ENCODE measurements around the gene OR2H1.

OR2H1 gene

DNA sequence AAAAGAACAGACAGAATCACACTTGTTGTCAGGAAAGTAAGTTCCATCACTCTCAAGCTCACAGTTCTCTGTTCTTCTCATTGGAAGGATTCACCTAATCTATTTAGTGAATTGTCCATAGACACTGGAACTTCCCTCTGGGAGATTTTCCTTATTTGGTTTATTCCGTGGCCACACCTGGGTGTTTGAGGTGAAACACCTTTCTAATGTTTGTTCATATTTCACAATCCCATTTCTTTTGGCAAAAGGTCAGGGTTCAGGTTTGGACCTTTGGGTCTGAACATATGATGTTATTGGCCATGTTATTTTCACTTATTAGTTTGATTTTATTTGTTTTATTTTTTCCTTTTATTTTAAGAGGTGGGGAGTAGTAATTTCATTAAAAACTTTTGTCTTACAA lies 26.8 kb downstream of the OR2H1 start:
- ATAC-seq = no peak
- no peak for DNase-seq

DNA sequence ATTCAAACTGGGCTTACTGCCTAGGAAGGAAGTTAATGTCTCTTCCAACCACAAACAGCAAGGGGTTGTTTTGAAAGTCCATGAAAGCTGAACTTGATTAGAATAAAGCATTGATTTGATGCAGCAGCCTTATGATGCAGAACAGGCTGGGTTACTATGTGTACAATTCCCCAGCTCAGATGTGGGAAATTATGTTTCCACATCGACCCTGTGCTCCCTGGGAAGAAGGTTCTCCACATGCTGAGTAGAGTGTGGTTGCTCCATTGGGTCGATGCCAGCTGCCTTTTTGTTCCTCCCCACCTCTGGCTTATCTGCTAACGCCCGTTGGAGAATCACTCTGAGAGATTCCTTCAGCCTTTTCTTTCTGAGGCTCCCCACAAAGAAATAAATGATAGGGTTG lies 29.6 kb downstream of the OR2H1 start:
- no peak for ATAC-seq
- DNase-seq = no peak

DNA sequence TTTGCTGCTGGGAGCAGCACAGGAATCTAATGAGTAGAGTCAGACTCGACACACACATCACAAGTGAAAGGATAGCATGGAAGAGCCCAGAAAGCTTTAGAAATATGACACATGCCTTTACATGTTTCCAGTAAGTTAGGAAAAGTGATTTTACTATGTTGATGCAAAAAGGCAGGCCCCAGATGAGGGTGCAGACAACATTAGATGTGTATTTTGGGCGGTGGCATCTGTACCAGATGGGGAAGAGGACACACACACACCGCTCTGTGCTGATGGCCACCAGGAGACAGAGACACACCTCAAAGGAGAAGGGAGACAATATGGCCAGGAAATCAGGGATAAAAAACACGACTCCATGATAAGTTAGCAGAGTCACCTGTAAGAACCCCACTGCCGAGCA lies 30.2 kb downstream of the OR2H1 start:
- ATAC-seq (no peak), DNase-seq (no peak)

DNA sequence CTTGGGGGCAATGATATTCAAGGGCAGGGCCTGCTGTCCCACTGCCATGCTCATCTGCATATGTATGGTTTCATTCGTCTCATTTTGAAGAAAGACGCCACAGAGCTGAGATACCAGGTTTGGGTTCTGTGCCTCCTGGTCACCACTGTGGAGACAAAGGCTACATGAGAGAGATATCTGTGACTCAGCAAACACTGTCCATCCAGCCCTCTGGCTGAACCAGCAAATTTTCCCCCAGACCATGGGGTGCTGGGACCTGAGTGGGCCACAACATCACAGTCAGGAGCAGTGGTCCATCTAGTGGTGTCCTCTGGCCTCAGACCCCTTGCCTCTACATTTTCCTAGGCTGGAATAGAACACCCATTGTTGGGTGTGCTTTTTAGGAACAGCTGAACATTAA lies 30.7 kb downstream of the OR2H1 start, which contains the start of gene MAS1L:
Gene MAS1L, minus strand, starts transcription at position 297 of the 400 bp plus-strand sequence. Its CDS starts 54 bp downstream, at position 243.
- ATAC-seq (no peak), DNase-seq (no peak)

DNA sequence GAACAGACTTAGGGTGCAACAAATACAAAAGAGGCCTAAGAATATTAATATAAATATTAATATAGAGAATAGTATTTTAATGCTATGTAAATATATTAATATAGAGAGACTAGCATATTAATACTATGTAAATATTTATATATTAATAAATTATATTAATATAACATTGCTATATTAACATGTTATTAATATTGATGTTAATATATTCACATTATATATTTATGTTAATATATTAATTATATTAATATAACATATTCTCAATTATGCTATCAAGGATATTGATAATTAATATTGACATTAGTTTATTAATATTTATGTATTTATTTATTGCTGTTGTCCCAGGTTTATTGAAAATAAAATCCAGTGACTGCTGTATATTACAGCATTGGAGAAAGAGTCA lies 31.9 kb downstream of the OR2H1 start:
- ATAC-seq (no peak), DNase-seq (no peak)

DNA sequence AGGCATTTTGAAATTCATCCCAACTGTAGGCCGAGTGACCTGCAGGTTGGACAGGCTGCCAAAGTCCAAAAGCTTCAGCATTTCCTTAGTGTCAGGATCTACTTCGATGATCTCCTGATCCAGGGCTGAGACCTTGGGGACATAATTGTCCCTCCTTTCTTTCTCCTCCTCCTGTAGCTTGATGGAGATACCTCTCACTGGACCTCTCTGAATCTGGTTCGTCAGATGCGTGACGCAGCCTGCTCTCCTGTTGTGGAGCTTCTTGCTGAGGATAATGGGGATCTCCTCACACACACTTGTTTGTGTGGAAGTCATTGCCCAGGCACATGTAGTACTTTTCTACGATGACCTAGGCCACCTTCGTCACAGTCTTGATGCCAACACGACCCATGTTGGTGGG lies 32.3 kb downstream of the OR2H1 start:
- no peak for ATAC-seq

DNA sequence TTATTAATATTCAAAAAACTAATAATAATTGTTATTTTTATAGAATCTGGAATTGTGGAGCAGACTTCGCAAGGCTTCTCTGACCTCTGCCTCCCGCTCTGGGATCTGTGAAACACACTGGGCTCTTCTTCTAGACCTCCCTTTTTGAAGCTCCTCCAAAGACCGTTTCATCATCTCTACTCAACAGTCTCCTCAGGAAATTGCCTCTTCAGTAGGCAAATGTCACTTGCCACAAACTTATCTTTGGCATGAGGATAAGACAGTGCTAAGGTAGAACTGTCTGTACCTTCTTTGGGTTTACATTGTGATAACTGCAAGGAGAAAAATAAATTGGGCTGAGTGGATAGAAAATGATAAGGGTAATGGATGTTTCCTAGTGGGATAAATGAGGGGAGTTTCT lies 33.1 kb downstream of the OR2H1 start:
- no peak for DNase-seq
- no peak for ATAC-seq

More for the DNA sequence above, 32.3 kb downstream of the OR2H1 start:
- no peak for DNase-seq

DNA sequence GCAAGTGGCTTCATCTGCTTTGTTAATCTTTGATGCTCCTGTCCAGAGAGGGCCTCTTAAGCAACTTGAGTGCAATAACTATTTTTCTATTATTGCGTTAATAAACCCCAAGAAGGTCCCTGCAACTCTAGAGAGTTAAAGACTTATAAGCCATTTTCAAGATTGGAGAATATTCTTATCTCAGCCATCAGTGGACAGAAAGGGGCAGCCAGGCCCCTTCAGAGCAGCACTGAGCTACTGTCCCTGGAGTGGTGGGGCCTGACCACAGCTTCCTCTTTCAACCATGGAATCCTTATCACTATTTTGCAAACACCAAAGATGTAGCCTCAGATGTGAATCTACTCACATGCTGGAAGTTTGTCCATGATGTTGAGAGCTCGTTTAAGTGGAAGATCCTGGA lies 33.6 kb downstream of the OR2H1 start:
- no peak for ATAC-seq

DNA sequence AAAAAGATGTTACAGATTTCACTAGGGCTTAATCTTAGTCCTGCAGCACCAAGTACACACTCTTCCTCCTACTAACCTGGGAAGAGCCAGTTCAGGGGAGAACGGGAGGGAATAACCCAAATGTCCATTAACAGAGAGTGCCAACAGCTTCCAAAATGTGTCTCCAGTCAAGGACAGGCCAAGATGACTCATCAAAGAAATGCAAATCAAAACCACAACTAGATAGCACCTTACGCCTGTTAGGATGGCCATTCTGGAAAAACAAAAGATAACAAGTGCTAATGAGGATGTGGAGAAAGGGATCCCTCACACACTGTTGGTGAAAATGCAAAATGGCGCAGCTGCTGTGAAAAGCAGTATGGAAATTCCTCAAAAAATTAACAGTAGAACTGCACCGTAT lies 34.6 kb downstream of the OR2H1 start:
- ATAC-seq (no peak), DNase-seq (no peak)

More for the DNA sequence above, 33.6 kb downstream of the OR2H1 start:
- no peak for DNase-seq

DNA sequence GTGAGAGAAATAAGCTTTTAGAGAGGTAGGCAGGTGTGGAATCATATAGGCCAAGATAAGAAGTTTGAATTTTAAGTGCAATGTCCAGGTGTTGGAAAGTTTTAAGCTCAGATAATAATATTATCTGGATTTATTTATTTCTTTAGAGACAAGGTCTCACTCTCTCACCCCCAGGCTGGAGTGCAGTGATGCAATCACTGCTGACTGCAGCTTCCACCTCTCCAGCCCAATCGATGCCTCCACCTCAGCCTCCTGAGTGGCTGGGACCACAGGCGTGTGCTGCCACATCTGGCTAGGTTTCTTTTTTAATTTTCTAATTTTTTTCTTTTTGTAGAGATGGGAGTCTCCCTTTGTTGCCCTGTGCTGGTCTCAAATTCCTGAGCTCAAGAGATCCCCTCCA lies 36.3 kb downstream of the OR2H1 start:
- no peak for DNase-seq
- no peak for ATAC-seq

DNA sequence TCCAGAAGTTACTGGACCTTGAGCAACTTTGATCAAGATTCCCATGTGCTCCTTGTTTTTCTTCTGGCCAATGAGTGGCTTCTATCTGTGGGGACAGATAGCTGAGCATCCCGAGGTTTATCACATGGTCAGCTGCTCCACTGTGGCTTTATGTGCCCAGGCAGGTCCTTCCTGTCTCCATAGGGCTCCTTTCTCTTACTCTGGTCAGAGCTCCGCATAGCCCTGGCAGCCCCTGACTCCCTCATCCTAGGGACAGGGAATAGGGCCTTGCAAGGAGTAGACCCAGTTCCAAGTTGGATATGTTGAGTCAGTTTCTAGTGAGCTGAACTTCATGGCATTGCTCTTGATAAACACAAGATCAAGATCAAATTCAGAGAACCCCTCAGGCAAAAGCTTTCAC lies 37.2 kb downstream of the OR2H1 start:
- no peak for ATAC-seq
- no peak for DNase-seq

DNA sequence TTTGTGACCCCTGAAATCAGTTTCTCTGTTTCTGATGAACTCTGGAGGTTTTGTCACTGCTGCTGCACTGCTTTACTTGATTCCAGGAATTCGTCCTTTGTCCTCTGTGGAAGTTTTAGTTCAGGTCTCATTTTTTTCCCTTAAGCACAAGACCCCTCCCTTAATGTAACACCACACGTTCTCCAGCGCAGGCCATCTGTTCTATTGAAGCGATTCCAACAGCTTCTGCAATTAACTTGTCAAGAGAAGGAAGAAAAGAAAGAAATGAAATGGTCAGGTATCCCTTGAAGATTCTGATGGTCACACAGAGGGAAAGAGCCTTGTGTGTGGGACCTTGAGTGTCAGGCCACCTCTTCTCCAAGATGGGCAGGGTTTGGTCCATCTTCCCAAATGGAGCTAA lies 38.6 kb downstream of the OR2H1 start:
- DNase-seq (no peak), ATAC-seq (no peak)

DNA sequence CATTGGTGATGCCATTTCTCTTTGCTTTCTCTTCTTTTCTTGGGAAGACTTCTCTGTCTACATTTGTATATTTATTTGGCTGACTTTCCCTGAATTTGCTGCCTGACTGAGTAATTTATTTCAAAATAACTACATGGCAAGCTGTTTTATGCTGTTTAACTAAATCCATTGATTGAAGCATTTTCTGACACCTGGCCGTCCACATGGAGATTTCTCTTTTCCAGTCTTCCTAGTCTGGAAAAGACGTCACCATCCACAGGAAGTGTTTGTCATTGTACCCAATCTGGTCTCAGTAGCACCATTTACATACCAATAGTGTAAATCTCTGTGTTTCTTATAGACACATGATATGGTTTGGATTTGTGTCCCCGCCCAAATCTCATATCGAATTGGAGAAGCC lies 40.0 kb downstream of the OR2H1 start:
- DNase-seq (no peak), ATAC-seq (no peak)

DNA sequence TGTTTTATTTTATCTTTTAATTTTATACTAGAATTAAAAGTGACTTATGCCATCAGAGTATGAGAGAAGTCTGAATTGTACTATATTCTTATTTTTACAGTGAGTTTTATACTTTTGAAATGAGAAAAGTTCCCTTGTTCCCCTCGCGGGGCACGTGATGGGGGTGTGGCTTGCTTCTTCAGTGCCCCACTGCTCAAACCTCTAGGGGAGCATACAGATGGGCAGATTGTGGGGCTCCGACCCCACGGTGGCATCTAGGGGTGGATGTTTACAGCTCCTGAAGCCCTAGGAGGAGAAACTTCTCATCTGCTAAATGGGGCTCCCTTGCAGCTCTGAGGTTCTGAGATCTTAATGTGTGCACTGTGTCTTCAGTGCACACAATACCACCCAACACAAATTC lies 42.7 kb downstream of the OR2H1 start:
- ATAC-seq = no peak

DNA sequence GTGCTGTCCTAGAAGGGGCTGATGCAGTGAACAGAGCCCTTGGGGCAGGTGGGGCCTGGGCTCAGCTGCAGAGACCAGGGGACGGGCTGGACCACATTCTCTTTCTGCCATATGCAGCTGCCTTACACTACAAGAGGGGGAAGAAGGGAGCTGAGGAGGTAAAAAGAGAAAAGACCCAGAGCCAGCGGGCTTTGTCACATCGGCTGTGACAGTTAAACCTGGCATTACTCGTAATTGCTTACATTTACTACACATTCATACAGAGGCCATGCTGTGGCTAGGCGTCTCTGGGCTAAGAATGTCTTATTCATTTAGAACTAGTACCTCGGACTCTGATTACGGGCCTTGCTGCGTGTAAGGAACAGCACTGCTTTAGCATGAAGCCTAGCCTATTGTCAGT lies 43.6 kb downstream of the OR2H1 start:
- ATAC-seq = no peak
- no peak for DNase-seq

More for the DNA sequence above, 42.7 kb downstream of the OR2H1 start:
- no peak for DNase-seq

DNA sequence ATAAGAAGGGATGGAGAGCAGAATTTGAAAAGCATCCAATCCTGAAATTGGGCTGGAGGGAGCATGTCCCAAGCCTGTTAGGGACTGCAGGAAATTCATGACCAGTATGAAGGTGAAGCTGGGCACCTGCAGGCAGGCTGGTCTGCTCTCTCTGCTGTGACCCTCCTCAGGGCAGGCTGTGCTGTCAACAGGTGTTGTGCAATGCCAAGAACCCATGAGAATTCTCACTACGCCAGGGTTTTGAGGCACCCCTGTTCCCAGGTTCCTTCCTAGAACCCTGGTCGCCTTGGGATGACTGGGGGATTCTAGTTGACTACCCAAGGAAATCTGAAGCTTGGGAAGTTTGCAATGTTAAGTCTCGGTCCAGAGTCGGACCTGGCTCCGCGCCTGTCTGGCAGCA lies 44.2 kb downstream of the OR2H1 start:
- DNase-seq = no peak
- no peak for ATAC-seq

DNA sequence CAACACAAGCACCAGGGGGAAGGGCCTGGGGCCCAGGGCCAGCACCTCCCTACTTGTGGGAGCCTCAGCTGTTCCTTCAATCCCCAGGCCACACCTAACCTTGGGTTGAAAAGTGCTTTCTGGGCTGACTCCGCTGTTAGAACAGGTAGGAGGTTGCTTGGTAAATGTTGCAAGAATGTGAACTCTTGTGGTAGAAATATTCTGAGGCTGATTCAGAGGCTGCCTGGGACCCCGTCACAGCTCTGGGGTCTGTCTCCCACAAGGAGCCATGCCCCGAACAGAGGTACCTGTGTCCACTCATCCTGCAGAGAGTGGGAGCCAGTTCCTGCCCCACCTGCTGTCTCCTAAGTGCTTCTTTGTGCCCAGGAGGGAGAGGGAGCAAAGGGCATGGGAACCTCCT lies 45.2 kb downstream of the OR2H1 start:
- ATAC-seq = no peak

DNA sequence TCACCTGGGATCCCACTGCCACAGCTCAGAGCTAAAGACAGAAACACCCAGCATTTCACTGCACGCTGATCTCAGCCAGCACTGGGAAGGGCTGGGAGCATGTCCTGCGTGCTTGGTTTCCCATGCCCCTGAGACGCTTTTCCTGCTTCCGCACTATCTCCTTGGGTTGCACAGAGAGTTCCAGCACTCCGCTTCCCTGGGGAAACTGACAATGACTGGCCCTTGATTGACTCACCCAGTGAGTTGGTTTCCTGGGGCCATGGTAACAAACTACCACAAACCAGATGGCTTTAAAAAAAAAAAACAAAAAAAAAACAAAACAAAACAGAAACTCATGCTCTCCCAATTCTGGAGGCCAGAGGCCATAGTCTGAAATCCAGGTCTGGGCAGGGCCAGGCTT lies 45.6 kb downstream of the OR2H1 start:
- DNase-seq (no peak), ATAC-seq (no peak)

More for the DNA sequence above, 45.2 kb downstream of the OR2H1 start:
- no peak for DNase-seq

DNA sequence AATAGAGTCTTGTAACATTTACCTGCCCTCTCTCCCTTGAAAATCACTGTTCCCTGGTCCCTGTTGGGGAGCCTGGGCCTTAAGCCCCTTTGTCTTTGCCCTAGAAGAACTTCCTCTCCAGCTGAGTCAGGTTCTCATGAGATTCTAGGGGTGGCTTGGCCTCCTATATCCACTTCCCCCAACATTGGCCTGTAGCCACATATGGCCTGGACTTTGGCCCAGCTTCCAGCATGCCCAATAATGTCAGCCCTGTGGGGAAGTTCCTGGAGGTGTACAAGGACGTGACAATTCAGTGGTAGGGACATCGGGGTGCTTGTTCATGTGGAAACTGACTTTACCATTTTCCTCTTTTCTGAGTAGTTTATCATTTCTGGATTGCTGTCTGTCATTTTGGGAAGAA lies 48.0 kb downstream of the OR2H1 start:
- DNase-seq (no peak), ATAC-seq (no peak)

DNA sequence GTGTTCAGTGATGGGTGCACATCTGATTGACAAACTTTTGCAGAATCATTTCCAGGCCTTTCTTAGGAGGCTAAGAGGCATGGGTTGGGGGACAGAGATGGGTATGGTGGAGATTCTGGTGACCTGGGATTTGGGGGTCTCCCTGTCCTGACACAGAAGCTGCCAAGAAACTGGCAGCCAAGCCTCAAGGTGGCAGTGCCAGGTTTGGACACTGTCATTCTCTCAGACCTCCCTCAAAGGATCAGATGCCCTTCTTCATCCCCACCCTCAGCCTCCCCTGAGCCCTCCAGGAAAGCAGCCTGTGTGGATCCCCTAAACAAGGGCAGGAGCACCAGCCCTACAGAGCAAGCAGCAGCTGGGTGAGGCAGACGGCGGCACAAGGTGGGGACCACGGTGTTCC lies 48.9 kb downstream of the OR2H1 start:
- no peak for DNase-seq
- no peak for ATAC-seq

DNA sequence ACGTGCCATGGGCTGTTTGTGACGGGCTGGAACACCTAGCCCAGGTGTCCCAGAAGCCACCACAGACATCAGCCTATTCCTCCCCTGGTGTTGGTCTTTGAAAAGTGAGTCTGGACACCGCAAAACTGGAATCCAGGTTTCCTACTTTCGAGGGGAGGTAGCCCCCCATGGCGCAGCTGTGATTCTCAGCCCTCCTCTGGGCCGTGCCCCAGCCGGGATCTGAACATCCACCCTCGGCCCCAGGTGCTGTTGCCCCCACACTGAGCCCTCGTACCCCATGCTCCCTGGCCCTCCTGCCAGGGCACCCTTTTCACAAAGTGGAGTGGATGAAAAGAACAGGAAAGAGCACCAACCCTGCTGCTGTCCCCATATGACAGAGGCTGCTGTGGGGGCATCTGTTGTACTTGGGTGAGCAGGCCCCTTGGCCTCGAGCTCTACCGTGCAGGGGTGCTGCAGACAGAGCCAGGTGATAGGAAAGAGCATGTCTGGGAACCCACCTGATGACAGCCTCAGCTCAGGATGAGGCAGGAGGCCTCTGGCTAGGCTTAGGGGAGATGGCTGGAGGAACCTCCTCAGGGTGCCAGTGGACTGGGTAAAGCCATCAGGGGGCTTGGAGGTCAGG lies 49.6 kb downstream of the OR2H1 start:
- ATAC-seq (no peak), DNase-seq (no peak)

DNA sequence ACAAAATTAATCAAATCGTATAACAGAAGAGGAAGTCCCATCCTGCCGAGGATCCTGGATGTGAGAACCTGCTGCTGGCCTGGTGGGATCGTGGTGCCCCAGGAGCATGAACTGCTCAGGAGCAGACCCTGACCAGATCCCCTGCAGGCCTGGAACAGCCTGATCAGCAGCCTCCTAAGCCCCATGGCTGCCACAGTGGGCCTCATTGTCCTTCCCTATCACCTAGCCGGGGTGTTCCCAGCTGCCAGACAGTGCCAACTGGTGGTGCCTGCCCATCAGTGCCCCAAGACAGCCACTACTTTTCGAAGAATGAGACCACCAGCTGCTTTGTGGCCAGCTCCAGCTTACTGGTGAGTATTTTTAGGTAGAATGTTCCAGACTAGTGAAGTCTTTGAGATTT lies 50.4 kb downstream of the OR2H1 start:
- DNase-seq (no peak), ATAC-seq (no peak)

DNA sequence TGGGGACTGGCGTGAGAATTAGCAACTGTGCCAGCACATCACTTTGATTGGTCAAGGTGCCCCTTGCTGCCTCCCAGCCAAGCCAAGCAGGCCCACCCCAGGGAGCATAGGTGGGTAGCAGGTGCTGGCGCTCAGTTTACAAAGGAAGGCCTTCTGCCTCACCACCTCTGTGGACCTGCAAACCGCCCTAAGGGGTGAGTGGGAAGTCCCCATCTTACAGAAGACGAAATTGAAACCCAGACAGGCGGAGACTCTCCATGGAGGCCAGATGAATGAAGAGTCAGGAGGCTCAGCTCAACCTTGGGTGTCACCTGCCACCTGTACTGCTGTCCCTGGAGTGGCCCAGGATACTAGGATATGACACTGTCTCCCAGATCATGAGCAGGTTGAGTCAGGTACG lies 52.3 kb downstream of the OR2H1 start:
- no peak for DNase-seq
- ATAC-seq = no peak

DNA sequence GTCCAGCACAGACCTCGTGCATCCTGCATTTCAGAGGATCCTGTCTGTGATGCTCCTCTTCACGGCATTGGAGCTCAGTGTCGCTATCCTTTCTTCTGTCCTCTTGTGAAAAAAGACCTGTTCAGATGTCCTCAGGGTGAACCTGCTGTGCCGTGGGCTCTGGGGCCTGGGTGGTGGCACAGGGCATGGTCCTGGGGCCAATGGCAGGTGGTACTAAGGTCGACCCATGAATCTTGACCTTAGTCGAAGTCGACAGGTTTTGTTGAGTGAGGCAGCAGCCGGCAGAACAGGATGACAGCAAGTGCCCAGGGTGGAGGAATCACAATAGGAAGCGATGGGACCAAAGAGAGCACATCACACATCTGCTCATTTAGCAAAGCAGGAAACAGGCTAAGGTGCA lies 52.8 kb downstream of the OR2H1 start:
- ATAC-seq = no peak

DNA sequence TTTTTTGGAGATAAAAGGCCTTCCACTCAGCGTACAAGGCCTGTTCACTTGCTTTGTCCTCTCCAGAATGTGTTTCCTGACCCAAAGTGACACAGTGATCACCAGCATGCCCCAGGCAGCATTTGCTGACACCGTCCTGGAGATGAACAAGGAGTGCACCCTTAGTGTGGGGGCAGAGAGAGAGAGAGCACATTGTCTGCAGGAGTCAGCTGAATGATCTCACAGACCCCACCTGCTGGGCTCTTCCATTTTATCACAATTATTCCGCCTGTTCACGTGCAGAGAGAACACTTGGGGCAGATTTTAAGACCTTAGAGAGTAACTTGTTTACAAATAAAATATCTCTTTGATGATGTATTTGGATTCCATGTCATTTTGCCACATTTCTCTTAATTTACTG lies 53.2 kb downstream of the OR2H1 start:
- no peak for DNase-seq
- ATAC-seq = no peak

More for the DNA sequence above, 52.8 kb downstream of the OR2H1 start:
- no peak for DNase-seq

All from stimulated activated naive CD8-positive, alpha-beta T cell treated with anti-CD3 and anti-CD28 coated beads, Interleukin-15, Interleukin-2, amounts not matched to agents 100 U/mL and 50 U/mL, for 24 hours (primary cell).